Right lobe of liver (tissue), 4 donors: ENCODE data around the gene RPS6KA4.

Source experiments
- POLR2A ChIP-seq: fragments of 450-650 bp; IDR thresholded peaks from one replicate; pipeline ENCODE4 v1.6.1; 2017; ENCODE audit warnings: antibody characterized with exemption, mild to moderate bottlenecking
- TF ChIP-seq, protein P1 (sequence below), 4 donors: fragments of 200-600 bp in 3 of 4; fragments of 450-650 bp in 1 of 4; IDR thresholded peaks; one replicate each; pipeline versions ENCODE4 v1.5.1 to v1.8.0; 2016 to 2022; ENCODE audit warnings: antibody characterized with exemption in 4 of 4, mild to moderate bottlenecking in 2 of 4
- donor health status: DM: no; HTN: no; CAD: no.
- donor health status: DM: no; HTN: no; CAD: no.
- donor health status: DM: no; HTN: yes; CAD: no.

DNA sequence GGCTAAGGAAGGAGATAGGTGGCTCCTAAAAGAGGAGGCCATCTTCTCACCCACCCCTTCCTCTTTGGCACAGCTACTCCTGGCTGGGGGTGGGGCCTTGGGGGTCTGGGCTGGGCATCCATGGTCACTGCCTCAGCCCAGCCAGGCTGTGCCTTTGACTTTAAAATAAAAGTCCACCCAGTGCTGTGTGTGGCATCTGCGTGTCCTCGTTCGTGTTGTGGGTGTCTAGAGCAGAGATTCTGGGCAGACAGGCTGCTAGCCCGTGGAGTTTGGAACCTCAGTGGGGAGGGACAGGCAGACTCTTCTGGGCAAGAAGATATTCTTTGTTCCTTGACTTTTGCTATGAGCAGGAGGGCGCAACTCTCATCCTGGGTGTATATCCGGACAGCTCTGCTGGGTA is 13.1 kb downstream of the RPS6KA4 start:
- TF ChIP-seq, protein P1, sequence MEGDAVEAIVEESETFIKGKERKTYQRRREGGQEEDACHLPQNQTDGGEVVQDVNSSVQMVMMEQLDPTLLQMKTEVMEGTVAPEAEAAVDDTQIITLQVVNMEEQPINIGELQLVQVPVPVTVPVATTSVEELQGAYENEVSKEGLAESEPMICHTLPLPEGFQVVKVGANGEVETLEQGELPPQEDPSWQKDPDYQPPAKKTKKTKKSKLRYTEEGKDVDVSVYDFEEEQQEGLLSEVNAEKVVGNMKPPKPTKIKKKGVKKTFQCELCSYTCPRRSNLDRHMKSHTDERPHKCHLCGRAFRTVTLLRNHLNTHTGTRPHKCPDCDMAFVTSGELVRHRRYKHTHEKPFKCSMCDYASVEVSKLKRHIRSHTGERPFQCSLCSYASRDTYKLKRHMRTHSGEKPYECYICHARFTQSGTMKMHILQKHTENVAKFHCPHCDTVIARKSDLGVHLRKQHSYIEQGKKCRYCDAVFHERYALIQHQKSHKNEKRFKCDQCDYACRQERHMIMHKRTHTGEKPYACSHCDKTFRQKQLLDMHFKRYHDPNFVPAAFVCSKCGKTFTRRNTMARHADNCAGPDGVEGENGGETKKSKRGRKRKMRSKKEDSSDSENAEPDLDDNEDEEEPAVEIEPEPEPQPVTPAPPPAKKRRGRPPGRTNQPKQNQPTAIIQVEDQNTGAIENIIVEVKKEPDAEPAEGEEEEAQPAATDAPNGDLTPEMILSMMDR (IDR thresholded peaks at IDR 0.05), result no peak
- TF ChIP-seq POLR2A, result no peak
